HG03103 (cell line): ENCODE data around the gene KCNJ9.
"Not testable (repeated sequence)": the region's sequence is repeated elsewhere in the genome, so short reads cannot be mapped to it uniquely, and the experiment has no call there.

Experiments used
- ATAC-seq: cut with Tn5 transposase; IDR thresholded peaks from one replicate; pipeline ENCODE4 v1.9.1; 2021; ENCODE audit warnings: low read depth; ENCODE audit not compliant: unreplicated experiment

Gene KCNJ9

DNA sequence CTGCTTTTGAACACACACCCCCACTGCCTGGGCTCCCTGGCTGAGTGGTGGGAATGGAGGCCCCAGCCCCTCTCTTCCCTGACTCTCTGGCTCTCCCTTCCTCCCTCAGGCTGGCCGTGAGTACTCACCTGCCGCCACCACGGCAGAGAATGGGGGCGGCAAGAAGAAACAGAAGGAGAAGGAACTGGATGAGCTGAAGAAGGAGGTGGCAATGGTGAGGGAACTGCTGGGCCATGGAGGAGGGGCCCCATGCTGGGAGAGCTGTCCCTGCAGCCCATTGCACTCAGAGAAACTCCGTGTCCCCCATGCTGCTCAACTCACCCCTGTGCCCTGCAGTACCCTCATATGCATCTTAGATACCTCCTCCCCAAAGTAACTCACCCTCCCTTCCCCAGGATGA lies 39.5 kb downstream of the KCNJ9 start:
- ATAC-seq: no peak

DNA sequence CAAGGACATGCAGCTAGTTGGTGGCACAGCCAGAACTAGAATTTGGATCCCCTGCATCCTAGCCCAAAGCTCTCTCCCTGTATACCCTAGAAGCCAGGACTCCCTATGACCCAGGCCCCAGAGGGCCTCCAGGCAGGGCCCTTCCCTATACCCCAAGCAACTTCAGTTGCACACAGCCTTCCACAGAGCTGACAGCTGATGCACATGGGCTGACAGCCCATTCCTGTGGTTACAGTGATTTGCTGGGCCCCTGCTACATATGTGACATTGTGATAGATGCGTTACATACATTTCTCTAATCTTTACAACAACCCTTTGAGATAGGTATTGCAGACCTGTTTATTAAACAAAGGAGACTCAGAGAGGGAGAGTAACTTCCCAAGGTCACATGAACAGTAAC lies 40.0 kb downstream of the KCNJ9 start:
- no peak for ATAC-seq

DNA sequence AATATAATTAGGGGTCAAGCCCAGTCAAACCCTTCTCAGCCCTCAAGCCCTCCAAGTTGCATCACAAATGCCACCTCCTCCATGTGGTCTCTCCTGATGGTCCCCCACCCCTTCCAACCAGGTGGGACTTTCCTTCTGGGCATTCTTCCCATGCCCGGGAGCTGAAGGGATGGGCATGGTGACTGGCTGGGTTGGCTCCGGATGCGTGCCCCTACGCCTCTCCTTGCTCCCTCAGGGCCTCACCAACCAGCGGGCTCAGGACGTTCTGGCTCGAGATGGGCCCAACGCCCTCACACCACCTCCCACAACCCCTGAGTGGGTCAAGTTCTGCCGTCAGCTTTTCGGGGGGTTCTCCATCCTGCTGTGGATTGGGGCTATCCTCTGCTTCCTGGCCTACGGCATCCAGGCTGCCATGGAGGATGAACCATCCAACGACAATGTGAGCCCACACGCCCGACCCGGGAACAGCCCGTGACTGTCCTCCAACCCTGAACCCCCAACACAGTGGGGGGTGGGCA lies 41.7 kb downstream of the KCNJ9 start:
- ATAC-seq: no peak

DNA sequence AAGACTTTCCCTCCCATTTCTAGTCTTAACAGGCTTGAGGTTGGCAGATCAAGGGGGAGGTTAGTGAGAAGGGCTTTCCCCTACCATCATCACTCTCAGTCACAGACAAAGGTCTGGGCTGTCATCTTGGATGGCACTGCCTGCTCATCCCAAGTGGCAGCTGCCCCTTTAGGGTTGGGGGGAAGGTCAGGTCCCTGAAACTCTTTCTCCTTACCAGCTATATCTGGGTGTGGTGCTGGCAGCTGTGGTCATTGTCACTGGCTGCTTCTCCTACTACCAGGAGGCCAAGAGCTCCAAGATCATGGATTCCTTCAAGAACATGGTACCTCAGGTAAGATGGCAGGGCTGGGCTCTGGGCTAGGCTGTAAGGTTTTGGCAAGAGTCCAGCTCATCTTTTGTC lies 42.4 kb downstream of the KCNJ9 start:
- no peak for ATAC-seq

DNA sequence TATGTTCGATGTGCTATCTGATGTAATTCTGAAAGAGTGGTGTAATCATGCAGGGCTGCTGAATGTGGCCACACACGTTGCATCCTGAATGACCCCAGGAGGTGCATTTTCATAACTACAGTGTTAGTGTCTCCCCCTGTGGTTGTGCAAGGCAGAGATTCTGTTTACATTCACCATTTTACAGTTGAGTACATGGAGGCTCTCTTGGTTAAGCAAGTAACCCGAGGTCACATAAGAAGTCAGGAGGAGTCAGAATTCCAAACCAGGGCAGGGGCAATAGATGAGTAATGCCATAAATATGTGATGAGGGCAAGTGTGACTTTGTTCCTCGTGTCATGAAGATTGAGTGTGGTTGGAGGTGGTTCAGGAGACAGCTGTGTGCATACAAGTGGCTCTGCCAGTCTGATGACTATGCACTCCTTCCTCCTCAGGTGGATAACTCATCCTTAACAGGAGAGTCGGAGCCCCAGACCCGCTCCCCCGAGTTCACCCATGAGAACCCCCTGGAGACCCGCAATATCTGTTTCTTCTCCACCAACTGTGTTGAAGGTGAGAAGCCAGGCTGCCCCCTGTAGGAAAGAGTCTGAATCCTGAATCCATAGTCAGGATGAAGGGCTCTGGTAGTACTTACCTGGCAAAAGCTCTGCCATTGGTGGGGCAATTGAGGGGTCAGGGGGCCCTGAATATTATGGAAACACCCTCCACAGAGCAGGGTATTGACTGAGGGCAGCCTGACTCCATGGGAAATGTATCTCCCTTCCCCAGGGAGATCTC lies 43.6 kb downstream of the KCNJ9 start:
- no peak for ATAC-seq

DNA sequence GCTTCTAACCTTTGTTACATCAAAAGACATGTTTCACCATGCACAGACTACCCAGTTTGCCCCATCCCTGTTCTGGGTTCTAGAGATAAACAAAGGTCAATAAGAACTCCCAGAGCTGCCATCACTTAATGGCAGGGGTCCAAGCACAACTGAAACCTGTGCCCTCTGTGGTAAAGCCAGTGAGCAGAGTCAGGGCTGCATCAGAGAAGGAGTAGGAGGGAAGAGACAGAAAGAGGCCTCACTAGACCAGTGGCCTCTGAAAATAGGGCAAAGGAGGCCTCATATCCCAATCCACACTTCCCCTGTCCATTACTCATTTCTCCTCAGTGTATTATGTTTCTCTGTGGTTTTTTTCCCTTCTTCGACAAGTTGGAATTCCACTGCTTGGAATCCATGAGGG lies 44.4 kb downstream of the KCNJ9 start:
- ATAC-seq: no peak

DNA sequence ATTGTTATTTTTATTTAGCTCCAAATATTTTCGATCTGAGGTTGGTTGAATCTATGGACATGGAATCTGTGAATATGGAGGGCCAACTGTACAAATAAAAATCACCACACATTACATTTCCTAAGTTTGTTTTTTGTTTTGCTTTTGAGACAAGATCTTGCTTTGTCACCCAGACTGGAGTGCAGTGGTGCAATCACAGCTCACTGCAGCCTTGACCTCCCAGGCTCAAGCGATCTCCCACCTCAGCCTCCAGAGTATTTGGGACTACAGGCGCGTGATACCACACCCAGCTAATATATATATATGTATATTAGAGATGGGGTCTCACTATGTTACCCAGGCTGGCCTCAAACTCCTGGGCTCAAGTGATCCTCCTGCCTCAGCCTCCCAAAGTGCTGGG lies 45.0 kb downstream of the KCNJ9 start:
- ATAC-seq: not testable (repeated sequence)

DNA sequence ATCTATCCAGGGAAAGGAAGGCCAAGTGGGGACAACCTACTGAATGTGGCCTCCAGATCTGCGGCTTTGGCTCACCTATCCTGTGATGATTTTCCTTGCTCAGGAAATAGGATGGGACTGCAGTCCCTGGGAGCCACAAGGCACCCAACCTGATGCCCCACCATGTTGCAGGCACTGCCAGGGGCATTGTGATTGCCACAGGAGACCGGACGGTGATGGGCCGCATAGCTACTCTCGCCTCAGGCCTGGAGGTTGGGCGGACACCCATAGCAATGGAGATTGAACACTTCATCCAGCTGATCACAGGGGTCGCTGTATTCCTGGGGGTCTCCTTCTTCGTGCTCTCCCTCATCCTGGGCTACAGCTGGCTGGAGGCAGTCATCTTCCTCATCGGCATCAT lies 46.0 kb downstream of the KCNJ9 start:
- no peak for ATAC-seq

DNA sequence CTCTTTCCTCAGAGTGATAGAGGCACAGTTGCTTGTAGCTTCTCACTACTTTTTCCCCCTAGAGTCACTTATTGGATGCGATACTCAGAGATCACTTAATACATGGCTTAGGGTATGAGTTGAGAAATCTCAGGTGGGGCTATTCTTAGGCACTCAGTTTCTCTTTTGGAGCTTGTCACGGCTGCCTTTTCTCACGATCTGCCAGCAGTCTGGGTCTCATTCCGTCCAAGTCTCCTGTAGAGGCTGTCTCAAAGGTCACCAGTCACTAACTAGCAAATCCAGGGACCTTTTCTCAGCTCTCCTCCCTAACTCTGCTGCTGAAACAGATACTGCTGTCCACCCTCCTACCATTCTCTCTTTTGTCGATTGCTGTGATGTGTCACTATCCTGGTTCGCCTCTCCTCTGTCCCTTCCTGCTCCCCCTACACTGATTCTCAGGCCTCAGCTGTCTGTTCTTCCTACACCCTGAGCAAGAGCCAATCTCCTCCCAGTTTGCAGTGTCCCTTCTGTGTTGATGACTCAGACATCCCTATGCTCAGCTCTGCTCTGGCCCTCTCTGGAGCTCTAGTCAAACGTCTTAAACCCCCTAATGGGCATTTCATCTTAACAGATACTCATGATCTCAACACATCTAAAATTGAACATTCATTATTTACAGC lies 46.7 kb downstream of the KCNJ9 start:
- ATAC-seq: no peak

DNA sequence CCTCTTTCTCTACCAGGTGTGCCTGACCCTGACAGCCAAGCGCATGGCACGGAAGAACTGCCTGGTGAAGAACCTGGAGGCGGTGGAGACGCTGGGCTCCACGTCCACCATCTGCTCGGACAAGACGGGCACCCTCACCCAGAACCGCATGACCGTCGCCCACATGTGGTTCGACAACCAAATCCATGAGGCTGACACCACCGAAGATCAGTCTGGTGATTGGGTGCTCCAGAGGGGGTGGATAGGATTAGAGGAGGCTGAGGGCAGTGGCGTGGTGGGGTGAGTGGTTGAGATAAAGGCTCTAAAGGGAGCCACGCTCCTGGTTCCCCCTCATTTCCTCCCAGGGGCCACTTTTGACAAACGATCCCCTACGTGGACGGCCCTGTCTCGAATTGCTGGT lies 47.3 kb downstream of the KCNJ9 start:
- ATAC-seq: no peak

DNA sequence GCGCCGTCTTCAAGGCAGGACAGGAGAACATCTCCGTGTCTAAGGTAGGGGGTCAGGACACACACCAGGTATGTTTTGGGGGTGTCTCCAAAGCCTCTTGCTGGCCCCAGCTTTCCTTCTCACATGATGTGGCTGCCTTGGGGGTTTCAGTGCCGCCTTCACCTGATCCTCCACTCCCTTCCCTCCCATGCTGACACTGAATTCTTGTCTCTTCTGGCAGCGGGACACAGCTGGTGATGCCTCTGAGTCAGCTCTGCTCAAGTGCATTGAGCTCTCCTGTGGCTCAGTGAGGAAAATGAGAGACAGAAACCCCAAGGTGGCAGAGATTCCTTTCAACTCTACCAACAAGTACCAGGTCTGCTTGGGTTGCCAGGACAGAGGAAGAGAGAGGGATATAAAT lies 47.7 kb downstream of the KCNJ9 start:
- ATAC-seq: no peak

DNA sequence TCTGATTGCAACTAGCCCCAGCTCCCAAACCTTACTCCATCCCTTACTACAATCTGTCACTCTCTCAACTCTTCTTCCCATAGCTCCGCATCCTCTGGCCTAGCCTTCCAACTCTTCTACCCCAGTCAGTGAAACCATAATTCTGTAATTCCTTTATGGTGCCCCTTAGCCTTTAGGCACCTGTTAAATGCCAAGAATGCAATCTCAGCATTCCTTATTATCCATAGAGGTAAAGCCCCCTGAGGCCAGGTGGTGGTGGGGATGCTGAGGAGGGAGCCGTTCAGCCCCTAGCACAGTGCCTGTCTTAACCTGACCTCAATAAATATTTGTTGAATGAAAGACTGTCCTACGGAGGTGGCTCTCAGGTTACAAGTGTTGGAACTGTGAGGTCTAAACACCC lies 48.2 kb downstream of the KCNJ9 start:
- ATAC-seq: no peak

DNA sequence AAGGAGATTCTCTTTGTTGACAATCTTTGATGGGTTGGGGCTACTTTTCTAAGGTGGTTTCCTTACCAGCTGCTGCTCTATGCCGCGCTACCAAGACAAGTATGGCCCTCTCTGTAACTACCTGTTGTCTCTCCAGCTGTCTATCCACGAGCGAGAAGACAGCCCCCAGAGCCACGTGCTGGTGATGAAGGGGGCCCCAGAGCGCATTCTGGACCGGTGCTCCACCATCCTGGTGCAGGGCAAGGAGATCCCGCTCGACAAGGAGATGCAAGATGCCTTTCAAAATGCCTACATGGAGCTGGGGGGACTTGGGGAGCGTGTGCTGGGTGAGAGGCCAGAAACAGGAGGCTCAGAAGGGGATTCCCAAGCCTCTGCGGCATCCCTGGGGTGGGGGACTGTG lies 48.6 kb downstream of the KCNJ9 start:
- no peak for ATAC-seq

DNA sequence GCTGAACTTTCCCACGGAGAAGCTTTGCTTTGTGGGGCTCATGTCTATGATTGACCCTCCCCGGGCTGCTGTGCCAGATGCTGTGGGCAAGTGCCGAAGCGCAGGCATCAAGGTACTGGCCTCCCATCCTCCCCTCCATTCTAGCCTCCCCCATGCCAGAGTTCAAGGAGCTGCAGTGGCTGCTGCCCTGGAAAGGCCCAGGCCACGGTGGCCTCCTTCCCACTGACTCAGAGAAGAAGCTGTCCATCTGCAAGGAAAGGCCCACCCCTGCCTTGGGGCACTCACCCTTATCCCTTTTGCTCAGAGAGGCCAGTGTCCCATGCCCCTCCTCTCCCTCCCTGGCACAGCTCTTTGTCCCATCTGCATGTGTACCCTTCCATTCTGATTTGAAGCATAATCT lies 49.1 kb downstream of the KCNJ9 start:
- no peak for ATAC-seq

DNA sequence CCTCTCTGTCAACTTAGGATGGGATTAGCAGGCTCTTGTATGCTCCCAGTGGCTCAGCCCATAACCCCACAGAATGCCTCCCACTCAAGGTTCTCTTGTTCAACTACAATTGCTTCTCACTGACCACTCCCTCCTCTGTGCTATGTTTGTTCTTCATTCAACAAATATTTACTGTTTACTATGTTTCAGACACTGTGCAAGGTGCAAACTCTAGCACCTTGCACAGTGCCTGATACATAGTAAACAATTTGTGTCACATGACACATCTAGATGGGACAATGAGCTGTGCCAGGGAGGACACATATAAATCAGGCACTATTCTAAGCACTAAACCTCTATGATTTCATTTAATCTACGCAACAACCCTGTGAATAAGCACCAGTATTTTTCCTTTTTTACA lies 49.6 kb downstream of the KCNJ9 start:
- no peak for ATAC-seq

DNA sequence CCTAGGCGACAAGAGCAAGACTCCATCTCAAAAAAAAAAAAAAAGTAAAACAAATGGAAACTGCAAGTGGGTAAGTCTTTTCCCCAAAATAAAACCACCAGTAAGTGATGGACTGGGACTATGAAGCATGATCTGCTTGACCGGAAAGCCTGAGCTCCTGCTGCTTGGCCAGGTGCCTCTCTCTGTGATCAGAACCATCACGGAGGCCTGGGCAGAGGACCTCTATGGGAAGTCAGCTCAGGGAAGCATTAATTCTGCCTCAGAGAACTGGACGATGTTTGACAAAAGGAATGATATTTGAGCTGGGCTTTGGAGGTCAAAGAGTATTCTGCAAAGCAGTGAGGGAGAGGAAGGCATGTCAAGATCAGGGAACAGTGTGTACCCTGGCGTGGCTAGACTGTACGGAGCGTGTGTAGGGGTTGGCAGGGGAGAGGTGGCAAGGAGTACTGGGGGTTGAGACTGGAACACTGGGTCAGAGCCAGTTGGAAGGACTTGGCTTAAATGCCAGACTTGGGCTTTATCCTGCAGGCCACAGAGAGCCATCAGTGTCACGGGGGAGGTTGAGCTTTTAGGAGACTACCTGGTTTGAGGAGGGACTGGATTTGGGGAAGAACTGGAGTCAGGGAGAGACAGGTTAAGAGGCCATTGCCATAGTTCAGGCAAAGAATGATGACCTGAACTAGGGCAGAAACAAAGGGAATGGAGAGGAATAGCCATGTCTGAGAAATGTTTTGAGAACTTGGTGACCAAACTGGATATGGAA lies 50.6 kb downstream of the KCNJ9 start:
- no peak for ATAC-seq

DNA sequence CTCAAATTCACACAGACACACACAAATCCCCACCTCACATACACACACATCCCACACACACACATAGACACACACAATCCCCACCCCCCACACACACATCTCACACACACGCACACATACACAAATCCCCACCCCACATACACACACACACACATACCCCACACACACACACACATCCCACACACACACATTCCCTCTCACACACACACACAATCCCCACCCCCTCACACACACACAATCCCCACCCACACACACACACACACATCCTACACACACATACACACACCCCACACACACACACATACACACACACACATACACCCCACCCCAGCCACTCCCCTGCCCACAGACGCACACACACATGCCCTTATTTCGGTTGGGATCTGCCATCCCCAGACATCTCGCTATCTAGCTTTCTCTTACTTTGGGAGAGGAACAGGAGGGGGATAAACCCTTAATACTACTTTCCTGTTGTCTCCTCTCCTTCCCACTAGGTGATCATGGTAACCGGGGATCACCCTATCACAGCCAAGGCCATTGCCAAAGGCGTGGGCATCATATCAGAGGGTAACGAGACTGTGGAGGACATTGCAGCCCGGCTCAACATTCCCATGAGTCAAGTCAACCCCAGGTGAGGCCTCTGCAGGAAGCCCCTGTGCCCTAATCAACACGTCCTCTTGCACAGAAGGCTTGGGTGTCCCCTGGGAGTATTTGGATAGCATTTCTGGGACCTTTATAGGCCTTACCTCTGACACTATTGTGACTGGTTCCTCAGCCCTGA lies 52.8 kb downstream of the KCNJ9 start:
- no peak for ATAC-seq

DNA sequence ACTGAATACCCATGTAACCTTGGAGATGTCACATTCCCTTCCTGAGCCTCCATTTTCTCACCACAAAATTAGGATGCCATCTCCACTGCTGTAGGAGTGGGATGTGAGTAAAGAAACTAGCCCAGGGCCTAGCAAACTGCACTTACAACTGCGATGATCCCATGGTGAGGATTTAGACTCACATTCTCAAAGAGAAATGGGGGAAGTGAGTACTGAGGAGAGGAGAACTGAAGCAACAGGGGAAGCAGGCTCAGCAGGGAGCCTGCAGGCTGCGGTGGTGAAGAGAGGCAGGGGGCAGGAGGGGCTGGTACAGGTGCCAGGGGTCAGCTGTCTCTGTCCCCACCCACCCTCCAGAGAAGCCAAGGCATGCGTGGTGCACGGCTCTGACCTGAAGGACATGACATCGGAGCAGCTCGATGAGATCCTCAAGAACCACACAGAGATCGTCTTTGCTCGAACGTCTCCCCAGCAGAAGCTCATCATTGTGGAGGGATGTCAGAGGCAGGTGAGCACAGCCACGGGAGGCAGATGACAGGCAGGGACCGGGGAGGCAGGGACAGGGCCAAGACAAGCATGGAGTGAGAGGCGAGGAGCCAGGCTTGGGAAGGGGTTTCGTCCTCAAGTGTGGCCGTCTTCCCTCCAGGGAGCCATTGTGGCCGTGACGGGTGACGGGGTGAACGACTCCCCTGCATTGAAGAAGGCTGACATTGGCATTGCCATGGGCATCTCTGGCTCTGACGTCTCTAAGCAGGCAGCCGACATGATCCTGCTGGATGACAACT lies 53.6 kb downstream of the KCNJ9 start:
- ATAC-seq: no peak

DNA sequence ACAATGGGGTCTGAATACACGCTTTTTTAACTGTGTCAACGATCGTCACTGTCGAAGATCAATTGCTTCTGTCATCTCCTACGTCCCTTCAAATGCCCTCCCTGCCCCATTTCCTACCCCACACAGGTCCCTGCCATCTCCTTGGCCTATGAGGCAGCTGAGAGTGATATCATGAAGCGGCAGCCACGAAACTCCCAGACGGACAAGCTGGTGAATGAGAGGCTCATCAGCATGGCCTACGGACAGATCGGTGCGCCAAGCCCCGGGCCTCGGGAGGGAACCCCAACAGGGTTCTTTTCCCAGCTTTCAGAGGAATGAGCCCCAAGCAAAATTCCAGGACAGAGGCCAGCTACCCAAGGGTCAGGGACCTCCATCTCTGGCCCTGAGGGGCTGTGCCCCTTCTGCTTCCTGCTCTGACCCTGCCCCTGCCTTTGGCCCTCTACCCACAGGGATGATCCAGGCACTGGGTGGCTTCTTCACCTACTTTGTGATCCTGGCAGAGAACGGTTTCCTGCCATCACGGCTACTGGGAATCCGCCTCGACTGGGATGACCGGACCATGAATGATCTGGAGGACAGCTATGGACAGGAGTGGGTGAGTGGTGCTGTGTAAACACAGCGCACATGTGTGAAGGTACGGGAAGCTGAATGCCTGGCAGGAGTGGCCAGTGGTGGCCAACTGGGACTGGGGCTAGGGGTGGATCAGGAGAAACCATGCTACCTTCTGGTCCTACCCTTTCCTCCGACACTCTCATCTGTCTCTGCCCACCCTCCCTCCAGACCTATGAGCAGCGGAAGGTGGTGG lies 55.0 kb downstream of the KCNJ9 start:
- ATAC-seq: no peak
